Measurements from ENCODE around the gene TRANK1.
"Not testable (repeated sequence)": the region's sequence is repeated elsewhere in the genome, so short reads cannot be mapped to it uniquely, and the experiment has no call there.

TRANK1 gene

GRCh38 chr3:36944641-36945270 lies at the start of gene TRANK1:
Gene TRANK1, minus strand, starts transcription at chr3:36945054. Its CDS starts 245 bp downstream, at chr3:36944809.
- no peak for DNase-seq (ENCODE audit: low read depth in 2 of 2)

- DNase-seq (ENCODE audit: low read depth in 2 of 2), result peak; percentile 100
Observed at GRCh38 chr3:36993326-36994283, 48.8 kb upstream of the TRANK1 start, which contains the start of gene MLH1. Gene MLH1, plus strand, starts transcription at chr3:36993518. Its CDS starts 30 bp downstream, at chr3:36993548.

GRCh38 chr3:36992806-36993325 lies 48.0 kb upstream of the TRANK1 start, which contains the start of gene EPM2AIP1:
Gene EPM2AIP1, minus strand, starts transcription at chr3:36993131. Its CDS starts 54 bp downstream, at chr3:36993077.
- DNase-seq (ENCODE audit: low read depth in 2 of 2), result no peak

DNA sequence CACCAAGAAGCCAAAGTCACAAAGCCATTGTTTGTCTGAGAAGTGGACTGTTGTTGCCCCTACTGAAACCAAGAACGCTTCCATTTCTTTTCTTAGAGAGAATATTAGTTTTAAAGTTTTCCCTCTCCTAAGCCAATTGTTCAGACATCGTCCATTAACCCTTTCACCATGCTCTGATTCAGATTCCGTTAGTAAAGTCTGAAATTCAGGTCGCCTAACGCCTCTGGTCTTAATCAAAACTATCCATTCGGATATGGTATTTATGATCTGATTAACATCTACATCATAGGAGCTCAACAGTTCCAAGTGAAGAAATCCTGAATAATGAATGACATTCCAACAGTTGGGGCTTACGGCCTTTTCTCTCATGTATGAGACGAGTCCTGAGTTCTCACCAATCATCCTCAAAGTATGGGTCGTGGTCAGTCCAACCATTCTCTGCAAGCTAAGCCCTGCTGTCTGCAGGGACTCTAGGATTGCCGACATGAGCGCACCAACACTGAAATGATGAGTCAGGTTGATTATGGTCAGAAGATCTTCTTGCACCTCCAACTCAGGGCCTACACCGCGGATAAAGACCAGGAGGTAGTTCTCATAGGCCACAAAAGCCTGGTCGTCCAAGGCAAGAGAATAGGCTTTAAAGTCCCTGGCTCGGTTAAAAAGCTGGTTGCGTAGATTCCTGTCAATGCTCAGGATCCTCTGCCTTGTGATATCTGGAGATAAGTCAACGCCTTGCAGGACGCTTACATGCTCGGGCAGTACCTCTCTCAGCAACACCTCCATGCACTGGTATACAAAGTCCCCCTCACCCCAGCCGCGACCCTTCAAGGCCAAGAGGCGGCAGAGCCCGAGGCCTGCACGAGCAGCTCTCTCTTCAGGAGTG lies 47.3 kb upstream of the TRANK1 start:
- DNase-seq (ENCODE audit: low read depth in 2 of 2), result peak; percentile 16 to 21

DNA sequence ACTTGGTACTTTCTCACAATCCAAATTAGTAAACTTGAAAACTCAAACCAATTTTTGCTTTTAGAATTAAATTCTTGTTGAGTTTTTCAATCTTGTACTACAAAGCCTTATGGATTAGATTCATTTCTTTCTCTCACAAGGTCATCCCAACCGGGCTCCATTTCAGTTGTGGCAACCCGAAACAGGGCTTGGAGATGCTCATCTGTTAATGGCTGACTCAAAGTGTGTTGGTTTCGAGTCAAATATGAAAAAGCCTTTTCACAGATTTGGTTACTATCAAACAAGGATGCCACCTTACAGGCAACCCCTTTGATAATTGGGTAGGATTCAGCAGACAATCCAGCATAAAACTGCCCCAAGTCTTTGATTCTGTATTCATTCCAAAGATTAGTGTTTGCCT lies 46.3 kb upstream of the TRANK1 start:
- no peak for DNase-seq (ENCODE audit: low read depth in 2 of 2)

GRCh38 chr3:36989568-36989967 lies 44.7 kb upstream of the TRANK1 start:
- DNase-seq (ENCODE audit: low read depth in 2 of 2), result no peak

GRCh38 chr3:36989005-36989404 lies 44.2 kb upstream of the TRANK1 start:
- DNase-seq (ENCODE audit: low read depth in 2 of 2), result no peak

GRCh38 chr3:36988356-36988755 lies 43.5 kb upstream of the TRANK1 start:
- no peak for DNase-seq (ENCODE audit: low read depth in 2 of 2)

GRCh38 chr3:36981006-36981405 lies 36.2 kb upstream of the TRANK1 start:
- no peak for DNase-seq (ENCODE audit: low read depth in 2 of 2)

DNA sequence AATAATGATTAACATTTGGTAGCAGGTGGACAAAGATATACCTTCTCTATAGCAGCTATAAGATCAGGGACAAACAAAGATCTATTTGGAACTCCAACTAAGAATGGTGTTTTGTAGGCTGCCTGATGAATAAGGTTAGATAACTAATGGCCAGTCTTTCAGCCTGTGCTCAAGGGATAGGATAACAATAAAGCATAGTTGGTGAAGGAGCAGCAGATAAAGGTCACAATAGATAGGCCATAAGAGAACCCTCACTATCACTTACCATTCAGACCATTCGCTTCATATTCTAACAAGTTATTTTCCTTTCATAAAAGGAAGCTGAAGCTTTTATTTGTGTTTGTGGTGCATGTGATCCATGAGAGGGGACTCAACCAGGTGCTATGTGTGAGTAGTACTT lies 28.3 kb upstream of the TRANK1 start:
- DNase-seq (ENCODE audit: low read depth in 2 of 2), result no peak

GRCh38 chr3:36972163-36972562 lies 27.3 kb upstream of the TRANK1 start:
- no peak for DNase-seq (ENCODE audit: low read depth in 2 of 2)

DNA sequence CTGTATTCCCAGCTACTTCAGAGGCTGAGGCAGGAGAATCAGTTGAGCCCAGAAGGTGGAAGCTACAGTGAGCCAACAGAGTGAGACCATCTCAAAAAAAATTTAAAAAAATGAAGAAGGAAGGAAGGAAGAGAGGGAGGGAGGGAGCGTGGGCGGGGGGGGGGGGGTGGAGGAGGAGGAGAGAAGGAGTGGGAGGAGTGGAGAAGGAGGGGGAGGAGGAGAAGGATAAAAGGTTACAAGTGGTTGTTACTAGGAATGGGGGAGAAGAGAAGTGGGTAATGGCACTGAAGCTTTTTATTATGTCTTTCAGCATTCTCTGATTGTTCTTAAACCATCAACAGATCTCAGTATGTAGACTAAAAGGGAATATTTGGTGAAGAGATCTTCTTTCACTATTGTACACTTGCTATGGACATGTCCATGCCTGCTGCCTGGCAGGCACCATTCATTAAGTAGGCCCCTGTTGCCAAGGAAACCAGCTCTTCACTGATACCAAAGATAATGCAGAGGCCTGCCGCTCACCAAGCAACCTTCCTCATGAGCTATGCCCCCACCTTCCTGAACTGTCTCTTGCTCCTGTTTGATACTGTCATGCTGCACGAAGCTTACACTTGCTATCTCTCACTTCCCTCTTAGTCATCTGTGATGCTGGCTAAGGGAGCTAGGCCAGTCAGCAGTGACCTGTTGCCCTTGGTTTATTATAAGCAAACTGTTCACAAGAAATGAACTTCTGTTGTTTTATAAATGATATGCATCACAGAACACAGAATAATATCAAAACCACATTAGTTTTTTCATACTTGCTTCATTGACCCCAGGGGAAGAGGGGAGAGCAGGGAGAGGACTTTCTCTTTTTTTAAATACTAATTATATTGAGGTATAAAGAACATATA lies 24.9 kb upstream of the TRANK1 start:
- no peak for DNase-seq (ENCODE audit: low read depth in 2 of 2)

DNA sequence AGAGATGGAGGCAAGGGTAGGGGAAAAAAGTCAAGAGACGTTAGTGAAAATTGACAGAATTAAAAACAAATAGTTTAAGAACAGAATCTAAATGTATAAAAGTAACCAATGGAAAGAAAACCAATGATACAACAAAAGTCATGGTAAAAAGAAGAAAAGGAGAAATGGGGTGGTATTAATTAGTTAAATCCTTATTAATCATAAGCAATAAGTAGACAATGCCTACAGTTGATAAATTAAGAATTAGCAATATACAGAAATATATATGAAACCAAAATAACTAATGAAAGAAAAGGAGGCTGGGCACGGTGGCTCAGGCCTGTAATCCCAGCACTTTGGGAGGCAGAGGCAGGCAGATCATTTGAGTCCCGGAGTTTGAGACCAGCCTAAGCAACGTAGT lies 24.2 kb upstream of the TRANK1 start:
- DNase-seq (ENCODE audit: low read depth in 2 of 2), result no peak

DNA sequence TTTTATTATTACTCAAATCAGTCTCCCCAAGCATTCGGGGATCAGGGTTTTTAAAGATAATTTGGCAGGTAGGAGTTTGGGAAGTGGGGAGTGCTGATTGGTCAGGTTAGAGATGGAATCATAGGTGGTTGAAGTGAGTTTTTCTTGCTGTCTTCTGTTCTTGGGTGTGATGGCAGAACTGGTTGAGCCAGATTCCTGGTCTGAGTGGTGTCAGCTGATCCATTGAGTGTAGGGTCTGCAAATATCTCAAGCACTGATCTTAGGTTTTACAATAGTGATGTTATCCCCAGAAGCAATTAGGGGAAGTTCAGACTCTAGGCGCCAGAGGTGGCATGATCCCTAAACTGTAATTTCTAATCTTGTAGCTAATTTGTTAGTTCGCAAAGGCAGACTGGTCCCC lies 20.6 kb upstream of the TRANK1 start:
- no peak for DNase-seq (ENCODE audit: low read depth in 2 of 2)

DNA sequence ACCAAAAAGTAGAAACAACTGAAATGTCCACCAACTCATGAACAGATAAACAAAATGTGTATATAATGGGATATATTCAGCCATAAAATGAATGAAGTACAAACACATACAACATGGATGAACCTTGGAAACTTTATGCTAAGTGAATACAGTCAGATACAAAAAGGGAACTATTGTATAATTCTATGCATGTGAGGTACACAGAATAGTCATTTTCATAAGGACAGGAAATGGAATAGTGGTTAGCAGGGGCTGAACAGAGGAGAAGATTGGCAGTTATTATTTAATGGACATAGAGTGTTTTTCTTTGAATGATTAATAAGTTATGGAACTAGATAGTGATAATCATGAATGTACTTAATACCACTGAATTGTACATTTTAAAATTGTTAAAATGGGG lies 20.0 kb upstream of the TRANK1 start:
- no peak for DNase-seq (ENCODE audit: low read depth in 2 of 2)

DNA sequence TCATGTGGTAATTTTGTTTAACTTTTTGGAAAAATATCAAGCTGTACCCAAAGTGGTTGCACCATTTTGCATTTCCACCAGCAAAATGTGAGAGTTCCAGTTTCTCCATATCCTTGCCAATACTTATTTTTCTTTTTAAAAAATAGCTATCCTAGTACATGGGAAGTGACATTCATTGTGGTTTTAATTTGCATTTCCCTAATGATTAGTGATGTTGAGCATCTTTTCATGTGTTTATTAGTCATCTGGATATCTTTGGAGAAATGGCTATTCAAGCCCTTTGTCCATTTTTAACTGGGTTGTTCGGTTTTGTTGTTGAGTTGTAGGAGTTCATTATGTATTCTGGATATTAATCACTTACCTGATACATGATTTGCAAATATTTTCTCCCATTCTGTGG lies 19.5 kb upstream of the TRANK1 start:
- DNase-seq (ENCODE audit: low read depth in 2 of 2), result no peak

DNA sequence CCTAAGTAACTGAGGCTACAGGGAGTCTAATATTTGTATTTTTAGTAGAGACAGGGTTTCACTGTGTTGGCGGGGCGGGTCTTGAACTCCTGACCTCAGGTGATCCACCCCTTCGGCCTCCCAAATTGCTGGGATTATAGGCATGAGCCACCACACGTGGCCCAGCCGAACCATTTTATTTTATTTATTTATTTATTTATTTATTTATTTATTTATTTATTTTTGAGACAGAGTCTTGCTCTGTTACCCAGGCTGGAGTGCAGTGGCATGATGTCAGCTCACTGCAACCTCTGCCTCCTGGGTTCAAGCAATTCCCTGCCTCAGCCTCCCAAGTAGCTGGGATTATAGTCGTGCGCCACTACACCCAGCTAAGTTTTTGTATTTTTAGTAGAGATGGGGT lies 18.2 kb upstream of the TRANK1 start:
- DNase-seq (ENCODE audit: low read depth in 2 of 2), result not testable (repeated sequence)

DNA sequence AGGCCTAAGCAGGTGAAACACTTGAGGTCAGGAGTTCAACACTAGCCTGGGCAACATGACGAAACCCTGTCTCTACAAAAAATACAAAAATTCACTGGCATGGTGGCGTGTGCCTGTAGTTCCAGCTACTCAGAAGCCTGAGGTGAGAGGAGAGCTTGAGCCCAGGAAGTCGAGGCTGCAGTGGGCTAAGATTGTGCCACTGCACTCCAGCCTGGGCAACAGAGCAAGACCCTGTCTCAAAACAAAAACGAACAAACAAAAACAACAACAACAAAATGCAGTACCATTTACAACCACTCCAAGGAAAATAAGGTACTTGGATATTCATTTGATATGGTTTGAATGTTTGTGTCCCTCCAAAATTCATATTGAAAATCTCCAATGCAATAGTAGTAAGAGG lies 15.6 kb upstream of the TRANK1 start:
- no peak for DNase-seq (ENCODE audit: low read depth in 2 of 2)

GRCh38 chr3:36959821-36960220 lies 15.0 kb upstream of the TRANK1 start:
- DNase-seq (ENCODE audit: low read depth in 2 of 2), result no peak

- peak; percentile 29 to 31 for DNase-seq (ENCODE audit: low read depth in 2 of 2)
Observed at GRCh38 chr3:36957862-36958686, 13.2 kb upstream of the TRANK1 start.

All from fibroblast of skin of left quadriceps (primary cell).